GM12873 (cell line): ENCODE measurements around the gene RDH11.

Experiments used
- CTCF ChIP-seq: IDR thresholded peaks from 2 replicates; pipeline ENCODE4 v1.5.1; 2012; ENCODE audit warnings: low read depth, mild to moderate bottlenecking, moderate library complexity, low read length, control low read depth; ENCODE audit not compliant: insufficient read depth; ENCODE audit errors: missing control alignments

RDH11 gene

GRCh38 chr14:67695394-67695949, at the start of gene RDH11:
Gene RDH11 (minus strand): TSS chr14:67695764. CDS start chr14:67695703, 61 bp downstream.
- TF ChIP-seq CTCF: no peak

- no peak for TF ChIP-seq CTCF
Measured at GRCh38 chr14:67744046-67744445, 48.5 kb upstream of the RDH11 start.

GRCh38 chr14:67738740-67739504, 43.4 kb upstream of the RDH11 start:
- TF ChIP-seq CTCF: no peak

GRCh38 chr14:67736771-67737170, 41.2 kb upstream of the RDH11 start:
- no peak for TF ChIP-seq CTCF

- TF ChIP-seq CTCF: no peak
Measured at GRCh38 chr14:67735336-67736147, 40.0 kb upstream of the RDH11 start.

- TF ChIP-seq CTCF: no peak
Measured at GRCh38 chr14:67734675-67735074, 39.1 kb upstream of the RDH11 start.

- TF ChIP-seq CTCF: no peak
Measured at GRCh38 chr14:67733616-67734015, 38.1 kb upstream of the RDH11 start.
